ENCODE data around the gene KIF1B.
A peak's percentile ranks its signal among the peaks of the same experiment; 100 is the strongest.

Gene KIF1B

GRCh38 chr1:10380594-10381275 is 170.4 kb downstream of the KIF1B start:
- TF ChIP-seq CTCF (conservative IDR thresholded peaks at IDR 0.05), result no peak
- peak overlapping the region; percentile 57; the same call in 1 of the 2 replicates for H3K27ac ChIP-seq

GRCh38 chr1:10383630-10384029 is 173.3 kb downstream of the KIF1B start:
- TF ChIP-seq CTCF (conservative IDR thresholded peaks at IDR 0.05), result no peak
- no peak overlapping the region for H3K27ac ChIP-seq

- no peak for TF ChIP-seq CTCF (conservative IDR thresholded peaks at IDR 0.05)
- no peak overlapping the region for H3K27ac ChIP-seq
These were observed 173.8 kb downstream of the KIF1B start for GRCh38 chr1:10384219-10384618.

- H3K27ac ChIP-seq, result no peak overlapping the region
- no peak for TF ChIP-seq CTCF (conservative IDR thresholded peaks at IDR 0.05)
These were observed 176.6 kb downstream of the KIF1B start for GRCh38 chr1:10386761-10387676.

GRCh38 chr1:10387677-10388386 is 177.5 kb downstream of the KIF1B start:
- H3K27ac ChIP-seq, result no peak overlapping the region
- TF ChIP-seq CTCF (conservative IDR thresholded peaks at IDR 0.05), result no peak

- no peak for TF ChIP-seq CTCF (conservative IDR thresholded peaks at IDR 0.05)
- H3K27ac ChIP-seq, result no peak overlapping the region
These were observed 178.0 kb downstream of the KIF1B start for GRCh38 chr1:10388387-10388715.
